Ishikawa (cell line): ENCODE results near the gene PXDN.

Source experiments
- EP300 ChIP-seq: IDR thresholded peaks from 2 replicates; pipeline ENCODE4 v1.6.1; 2012; ENCODE audit warnings: borderline replicate concordance
- RAD21 ChIP-seq: IDR thresholded peaks from 2 replicates; pipeline ENCODE4 v1.6.1; 2012; ENCODE audit warnings: low read depth
- TAF1 ChIP-seq: IDR thresholded peaks from 2 replicates; pipeline ENCODE4 v1.6.1; 2012; ENCODE audit warnings: low read depth, mild to moderate bottlenecking
- TCF12 ChIP-seq: IDR thresholded peaks from 2 replicates; pipeline ENCODE4 v1.6.1; 2012; ENCODE audit warnings: low read depth

- TF ChIP-seq TCF12 (no peak), TAF1 (no peak), RAD21 (no peak), EP300 (no peak)
Observed at GRCh38 chr2:1664076-1664605, 80.2 kb downstream of the PXDN start.
